Activated B cell treated with CpG ODN at 0.5 μM for 24 hours (primary cell): ENCODE data around the gene PRKAR2B. TPM values are rescaled to one million over a fixed set of nuclear protein-coding genes. Genes with fewer than 3 reads are reported as not detected.
"Not testable (repeated sequence)": the region's sequence is repeated elsewhere in the genome, so short reads cannot be mapped to it uniquely, and the experiment has no call there.

Source experiments
- ATAC-seq: fragments of 200-7000 bp; cut with Tn5 transposase; one replicate; pipeline ENCODE4 v1.10.0; 2021; ENCODE audit warnings: low read depth, mild to moderate bottlenecking, moderate library complexity
- CTCF ChIA-PET: fragments of 350-600 bp; sonication (Branson Sonifier 250); formaldehyde crosslinking; loops from one replicate; lab custom pipeline; 2021; ENCODE audit warnings: antibody characterized with exemption; lab: Charles Lee
- POLR2A ChIA-PET: fragments of 350-600 bp; sonication (Branson Sonifier 250); formaldehyde crosslinking; loops from one replicate; lab custom pipeline; 2021; ENCODE audit warnings: antibody characterized with exemption; lab: Charles Lee
- DNase-seq: peaks from one replicate; pipeline ENCODE4 v3.0.0; 2022
- H3K27ac Mint-ChIP-seq: one replicate; pipeline ENCODE4 v1.8.0; 2020; ENCODE audit warnings: mixed read lengths
- H3K27me3 Mint-ChIP-seq: one replicate; pipeline ENCODE4 v1.8.0; 2021; ENCODE audit warnings: mixed read lengths
- H3K36me3 Mint-ChIP-seq: one replicate; pipeline ENCODE4 v1.8.0; 2021; ENCODE audit warnings: low read depth, mixed read lengths
- H3K4me1 Mint-ChIP-seq: one replicate; pipeline ENCODE4 v1.8.0; 2021; ENCODE audit warnings: mixed read lengths
- H3K4me3 Mint-ChIP-seq: one replicate; pipeline ENCODE4 v1.8.0; 2020; ENCODE audit warnings: mild to moderate bottlenecking, mixed read lengths
- H3K9me3 Mint-ChIP-seq: one replicate; pipeline ENCODE4 v1.8.0; 2020; ENCODE audit warnings: mixed read lengths
- CTCF ChIP-seq: fragments of 200-600 bp; IDR thresholded peaks from one replicate; pipeline ENCODE4 v1.8.0; 2022; ENCODE audit warnings: antibody characterized with exemption, mild to moderate bottlenecking
- intact Hi-C: fragments of 100-400 bp; cut with micrococcal nuclease; formaldehyde crosslinking; loops from one replicate; pipeline ENCODE4 v1.15.1; 2024
- total RNA-seq: library from RNA; stranded (reverse); gene quantifications from 2 replicates; pipeline ENCODE4 v1.2.3, GENCODE V29; 2022

The PRKAR2B gene
- total RNA-seq, 1 donor from 2014 or later, result 0.71 TPM

GRCh38 chr7:107047902-107048782 lies 3.6 kb downstream of the PRKAR2B start:
- Mint-ChIP-seq H3K27ac (no peak overlapping the region), H3K27me3 (peaks cover 27% of the 10 kb centered on the region), H3K36me3 (no peaks in the 10 kb centered on the region), H3K4me3 (no peak overlapping the region), H3K4me1 (peaks cover 9% of the 10 kb centered on the region), H3K9me3 (no peaks in the 10 kb centered on the region)
- POLR2A ChIA-PET, result no interaction called here
- TF ChIP-seq CTCF, result no peak
- CTCF ChIA-PET, result no interaction called here
- DNase-seq (no peak), ATAC-seq (no peak)
- intact Hi-C loops, result loop anchor here (5.0 to 10.0 kb wide), 2 partner anchors 79 to 763 kb away; partner anchors contain the start of gene NAMPT

- no peak for TF ChIP-seq CTCF
- ATAC-seq (no peak), DNase-seq (no peak)
- Mint-ChIP-seq H3K36me3 (no peaks in the 10 kb centered on the region), H3K4me1 (peaks cover 9% of the 10 kb centered on the region), H3K27me3 (peaks cover 27% of the 10 kb centered on the region), H3K27ac (no peak overlapping the region), H3K4me3 (no peak overlapping the region), H3K9me3 (no peaks in the 10 kb centered on the region)
- intact Hi-C loops, result loop anchor here (5.0 to 10.0 kb wide), 2 partner anchors 78 to 764 kb away; partner anchors contain the start of gene NAMPT
- ChIA-PET POLR2A (no interaction called here), CTCF (no interaction called here)
Observed at GRCh38 chr7:107048783-107049418, 4.4 kb downstream of the PRKAR2B start.

- POLR2A ChIA-PET, result no interaction called here
- Mint-ChIP-seq H3K36me3 (no peaks in the 10 kb centered on the region), H3K27me3 (peaks cover 27% of the 10 kb centered on the region), H3K27ac (no peak overlapping the region), H3K4me1 (peaks cover 7% of the 10 kb centered on the region), H3K4me3 (no peak overlapping the region), H3K9me3 (no peaks in the 10 kb centered on the region)
- CTCF ChIA-PET, result no interaction called here
- TF ChIP-seq CTCF, result no peak
- intact Hi-C loops, result loop anchor here (5.0 to 10.0 kb wide), 2 partner anchors 78 to 765 kb away; partner anchors contain the start of gene NAMPT
- DNase-seq (no peak), ATAC-seq (no peak)
Observed at GRCh38 chr7:107049480-107049879, 5.0 kb downstream of the PRKAR2B start.

- peaks cover 7% of the 10 kb centered on the region for H3K4me1 Mint-ChIP-seq
- no peaks in the 10 kb centered on the region for H3K9me3 Mint-ChIP-seq
- ATAC-seq, result no peak
- no peak overlapping the region for H3K4me3 Mint-ChIP-seq
- peaks cover 27% of the 10 kb centered on the region for H3K27me3 Mint-ChIP-seq
- H3K36me3 Mint-ChIP-seq, result no peaks in the 10 kb centered on the region
- ChIA-PET CTCF (no interaction called here), POLR2A (no interaction called here)
- DNase-seq, result no peak
- TF ChIP-seq CTCF, result no peak
- intact Hi-C loops, result loop anchor here (5.0 to 10.0 kb wide), 2 partner anchors 77 to 765 kb away; partner anchors contain the start of gene NAMPT
- no peak overlapping the region for H3K27ac Mint-ChIP-seq
Observed at GRCh38 chr7:107049971-107050532, 5.5 kb downstream of the PRKAR2B start.

- no peak for TF ChIP-seq CTCF
- ChIA-PET CTCF (no interaction called here), POLR2A (no interaction called here)
- Mint-ChIP-seq H3K27ac (no peak overlapping the region), H3K9me3 (no peaks in the 10 kb centered on the region), H3K36me3 (no peaks in the 10 kb centered on the region), H3K4me1 (no peaks in the 10 kb centered on the region), H3K27me3 (peaks cover 18% of the 10 kb centered on the region), H3K4me3 (no peak overlapping the region)
- ATAC-seq (no peak), DNase-seq (no peak)
- intact Hi-C loops, result no loop called here
Observed at GRCh38 chr7:107051376-107051775, 6.9 kb downstream of the PRKAR2B start.

GRCh38 chr7:107054965-107055364 lies 10.5 kb downstream of the PRKAR2B start:
- H3K4me3 Mint-ChIP-seq, intact Hi-C loops, H3K27me3 Mint-ChIP-seq, H3K36me3 Mint-ChIP-seq, H3K9me3 Mint-ChIP-seq, H3K27ac Mint-ChIP-seq, CTCF ChIA-PET, H3K4me1 Mint-ChIP-seq, DNase-seq, ATAC-seq, POLR2A ChIA-PET: not testable (repeated sequence)

- H3K4me3 Mint-ChIP-seq, H3K27me3 Mint-ChIP-seq, H3K9me3 Mint-ChIP-seq, H3K36me3 Mint-ChIP-seq, ATAC-seq, H3K4me1 Mint-ChIP-seq, H3K27ac Mint-ChIP-seq, CTCF ChIA-PET, POLR2A ChIA-PET, DNase-seq, intact Hi-C loops: not testable (repeated sequence)
Observed at GRCh38 chr7:107056058-107056457, 11.6 kb downstream of the PRKAR2B start.
